DOHH2 (cell line): ENCODE measurements around the gene MGAM2.

Experiments used
- EZH2phosphoT487 ChIP-seq: fragments of 200-600 bp; sonication (generic); IDR thresholded peaks from 2 replicates; pipeline ENCODE4 v1.6.1; 2017; ENCODE audit warnings: borderline replicate concordance, mild to moderate bottlenecking, antibody characterized with exemption, low read length, moderate library complexity, mixed read lengths
- TF ChIP-seq, protein P1 (sequence below): fragments of 200-600 bp; sonication (generic); IDR thresholded peaks from one replicate; pipeline ENCODE4 v1.5.1; 2014; ENCODE audit warnings: antibody characterized with exemption, mild to moderate bottlenecking, low read depth, low read length; ENCODE audit not compliant: poor library complexity, severe bottlenecking

DNA sequence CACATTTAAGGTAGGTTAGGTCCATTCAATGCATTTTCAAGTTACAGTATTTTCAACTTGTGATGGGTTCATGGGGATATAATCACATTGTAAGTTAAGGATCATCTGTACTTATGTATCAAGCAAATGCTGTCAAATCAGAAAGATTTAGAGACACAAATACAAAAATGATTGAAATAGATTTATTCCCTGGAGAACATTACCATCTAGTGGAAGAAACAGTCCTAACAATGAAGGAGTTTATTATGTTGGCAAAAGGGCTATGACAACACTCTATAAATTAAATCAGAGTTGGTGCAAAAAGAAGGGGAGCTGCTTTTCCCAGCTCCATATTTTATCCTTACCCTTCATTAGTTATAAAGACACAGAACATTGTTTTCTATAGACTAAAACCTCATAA is 77.3 kb downstream of the MGAM2 start:
- TF ChIP-seq, protein P1, sequence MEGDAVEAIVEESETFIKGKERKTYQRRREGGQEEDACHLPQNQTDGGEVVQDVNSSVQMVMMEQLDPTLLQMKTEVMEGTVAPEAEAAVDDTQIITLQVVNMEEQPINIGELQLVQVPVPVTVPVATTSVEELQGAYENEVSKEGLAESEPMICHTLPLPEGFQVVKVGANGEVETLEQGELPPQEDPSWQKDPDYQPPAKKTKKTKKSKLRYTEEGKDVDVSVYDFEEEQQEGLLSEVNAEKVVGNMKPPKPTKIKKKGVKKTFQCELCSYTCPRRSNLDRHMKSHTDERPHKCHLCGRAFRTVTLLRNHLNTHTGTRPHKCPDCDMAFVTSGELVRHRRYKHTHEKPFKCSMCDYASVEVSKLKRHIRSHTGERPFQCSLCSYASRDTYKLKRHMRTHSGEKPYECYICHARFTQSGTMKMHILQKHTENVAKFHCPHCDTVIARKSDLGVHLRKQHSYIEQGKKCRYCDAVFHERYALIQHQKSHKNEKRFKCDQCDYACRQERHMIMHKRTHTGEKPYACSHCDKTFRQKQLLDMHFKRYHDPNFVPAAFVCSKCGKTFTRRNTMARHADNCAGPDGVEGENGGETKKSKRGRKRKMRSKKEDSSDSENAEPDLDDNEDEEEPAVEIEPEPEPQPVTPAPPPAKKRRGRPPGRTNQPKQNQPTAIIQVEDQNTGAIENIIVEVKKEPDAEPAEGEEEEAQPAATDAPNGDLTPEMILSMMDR: peak; percentile 35
- TF ChIP-seq EZH2phosphoT487: no peak
